CD4-positive, alpha-beta T cell treated with Interferon gamma for 1 hour (primary cell): ENCODE data around the gene MTA1.
A peak's percentile ranks its signal among the peaks of the same experiment; 100 is the strongest.

Source experiments
- DNase-seq: peaks from one replicate; pipeline ENCODE4 v3.0.0-alpha.2; 2020

The MTA1 gene

GRCh38 chr14:105419195-105420091 lies at the start of gene MTA1:
Gene MTA1 (plus strand): TSS chr14:105419827. CDS start chr14:105420036, 209 bp downstream.
- DNase-seq = peak; percentile 33

GRCh38 chr14:105374389-105374788 lies 45.2 kb upstream of the MTA1 start:
- no peak for DNase-seq

GRCh38 chr14:105375635-105376057 lies 44.0 kb upstream of the MTA1 start:
- DNase-seq = peak; percentile 50

GRCh38 chr14:105376521-105377440 lies 42.8 kb upstream of the MTA1 start:
- DNase-seq = no peak

GRCh38 chr14:105377555-105378182 lies 42.0 kb upstream of the MTA1 start:
- DNase-seq = no peak

GRCh38 chr14:105378199-105378598 lies 41.4 kb upstream of the MTA1 start:
- DNase-seq = no peak

GRCh38 chr14:105378873-105379685 lies 40.5 kb upstream of the MTA1 start:
- no peak for DNase-seq

GRCh38 chr14:105379946-105380345 lies 39.7 kb upstream of the MTA1 start:
- DNase-seq = no peak

GRCh38 chr14:105380756-105381155 lies 38.9 kb upstream of the MTA1 start:
- no peak for DNase-seq

- no peak for DNase-seq
These were observed 37.9 kb upstream of the MTA1 start for GRCh38 chr14:105381446-105382342.

- DNase-seq = no peak
These were observed 37.1 kb upstream of the MTA1 start for GRCh38 chr14:105382343-105383082.

GRCh38 chr14:105383083-105383730 lies 36.4 kb upstream of the MTA1 start:
- no peak for DNase-seq

GRCh38 chr14:105384041-105384557 lies 35.5 kb upstream of the MTA1 start:
- DNase-seq = no peak

GRCh38 chr14:105384605-105385321 lies 34.9 kb upstream of the MTA1 start:
- DNase-seq = no peak

GRCh38 chr14:105385322-105385637 lies 34.3 kb upstream of the MTA1 start:
- no peak for DNase-seq

GRCh38 chr14:105385698-105386365 lies 33.8 kb upstream of the MTA1 start:
- DNase-seq = no peak

- no peak for DNase-seq
These were observed 32.8 kb upstream of the MTA1 start for GRCh38 chr14:105386581-105387529.
